Endothelial cell of umbilical vein (primary cell): ENCODE measurements around the gene ELMO1. TPM values are rescaled to one million over a fixed set of nuclear protein-coding genes. Genes with fewer than 3 reads are reported as not detected.

ENCODE experiments used
- BruUV-seq: library from RNA; stranded (reverse); fragments of 400-500 nt; replicated peaks from 2 replicates; lab custom pipeline; 2021; lab: Mats Ljungman, UMichigan
- CTCF ChIA-PET: fragments of 300-600, 350-600 bp; sonication (Branson Sonifier 250); formaldehyde crosslinking; loops from one replicate; lab custom pipeline; 2021; ENCODE audit warnings: antibody characterized with exemption, inconsistent platforms; lab: Charles Lee
- POLR2A ChIA-PET: fragments of 300-600, 350-600 bp; sonication (Branson Sonifier 250); formaldehyde crosslinking; loops from one replicate; lab custom pipeline; 2021; ENCODE audit warnings: antibody characterized with exemption, inconsistent platforms; lab: Charles Lee
- DNase-seq: peaks from one replicate; pipeline ENCODE4 v3.0.0-alpha.2; 2011; ENCODE audit warnings: low read depth, low spot score
- FAIRE-seq: peaks from 2 replicates; lab custom pipeline; 2011; peaks lifted over from hg19 to GRCh38; lab: Jason Lieb, UNC
- H2AFZ ChIP-seq: 2 replicates; pipeline ENCODE4 v1.6.0; 2012; ENCODE audit warnings: low read depth, low read length, control low read depth, inconsistent platforms
- H3K27ac ChIP-seq: 2 replicates; pipeline ENCODE4 v1.5.1; 2011; ENCODE audit warnings: low read depth, mild to moderate bottlenecking, control low read depth, low read length, moderate library complexity; ENCODE audit not compliant: insufficient read depth
- H3K27me3 ChIP-seq, 2 experiments: 2 replicates each; pipeline versions ENCODE4 v1.6.0 to v1.6.1; 2011; ENCODE audit warnings: low read length in 2 of 2, mixed read lengths in 1 of 2; ENCODE audit not compliant: control insufficient read depth in 2 of 2, insufficient read depth in 2 of 2
- H3K36me3 ChIP-seq, 2 experiments: 2 replicates in 1 of 2; 3 replicates in 1 of 2; pipeline ENCODE4 v1.5.1; 2011; ENCODE audit warnings: low read length in 2 of 2, mild to moderate bottlenecking in 1 of 2, moderate library complexity in 1 of 2; ENCODE audit not compliant: control insufficient read depth in 2 of 2, insufficient read depth in 2 of 2; ENCODE audit errors: extremely low read depth in 1 of 2
- H3K4me1 ChIP-seq: 3 replicates; pipeline ENCODE4 v1.5.1; 2011; ENCODE audit warnings: mild to moderate bottlenecking, low read length; ENCODE audit not compliant: control insufficient read depth, insufficient read depth; ENCODE audit errors: extremely low read depth
- H3K4me2 ChIP-seq: 2 replicates; pipeline ENCODE4 v1.6.1; 2011; ENCODE audit warnings: low read length, control low read depth, mixed read lengths; ENCODE audit not compliant: insufficient read depth
- H3K4me3 ChIP-seq, 3 experiments: fragments of 200-600 bp in 1 of 3; sonication (generic), shearing (Covaris generic) in 1 of 3; replicated peaks in 1 of 3; 2 replicates each; pipeline ENCODE4 v1.5.1; 2011 to 2016; ENCODE audit warnings: control low read depth in 3 of 3, low read length in 3 of 3, mild to moderate bottlenecking in 2 of 3, inconsistent platforms in 1 of 3, low read depth in 1 of 3, moderate library complexity in 1 of 3; ENCODE audit not compliant: insufficient read depth in 1 of 3
- H3K79me2 ChIP-seq: 2 replicates; pipeline ENCODE4 v1.6.0; 2012; ENCODE audit warnings: low read length, inconsistent platforms; ENCODE audit not compliant: control insufficient read depth, insufficient read depth
- H3K9ac ChIP-seq: replicated peaks from 2 replicates; pipeline ENCODE3; 2011; ENCODE audit warnings: low read length, control low read depth; ENCODE audit not compliant: insufficient read depth; ENCODE audit errors: extremely low read depth
- H3K9me1 ChIP-seq: replicated peaks from 3 replicates; pipeline ENCODE4 v1.6.0; 2011; ENCODE audit warnings: mild to moderate bottlenecking, low read length; ENCODE audit not compliant: control insufficient read depth, insufficient read depth; ENCODE audit errors: extremely low read depth
- H3K9me3 ChIP-seq: replicated peaks from 2 replicates; pipeline ENCODE4 v1.5.1; 2012; ENCODE audit warnings: low read length, inconsistent platforms; ENCODE audit not compliant: control insufficient read depth, insufficient read depth
- H4K20me1 ChIP-seq: replicated peaks from 2 replicates; pipeline ENCODE3; 2011; ENCODE audit warnings: mild to moderate bottlenecking, low read length; ENCODE audit not compliant: control insufficient read depth, insufficient read depth; ENCODE audit errors: extremely low read depth
- EZH2 ChIP-seq: IDR thresholded peaks from 2 replicates; pipeline ENCODE4 v1.6.1; 2012; ENCODE audit warnings: borderline replicate concordance, low read depth, mild to moderate bottlenecking, moderate library complexity, low read length, inconsistent platforms; ENCODE audit not compliant: severe bottlenecking
- FOS ChIP-seq: IDR thresholded peaks from 2 replicates; pipeline ENCODE4 v1.6.1; 2011; ENCODE audit warnings: mild to moderate bottlenecking, low read length, moderate library complexity, borderline replicate concordance; ENCODE audit not compliant: insufficient read depth
- GATA2 ChIP-seq: IDR thresholded peaks from 2 replicates; pipeline ENCODE4 v1.7.0; 2011; ENCODE audit warnings: low read depth, mild to moderate bottlenecking, moderate library complexity, mixed read lengths, low read length; ENCODE audit not compliant: insufficient read length, insufficient read depth
- JUN ChIP-seq: IDR thresholded peaks from 2 replicates; pipeline ENCODE4 v1.6.1; 2011; ENCODE audit warnings: borderline replicate concordance, low read depth; ENCODE audit not compliant: insufficient read length, insufficient read depth
- MYC ChIP-seq: IDR thresholded peaks from one replicate; pipeline ENCODE4 v1.6.1; 2011; ENCODE audit warnings: mild to moderate bottlenecking, low read depth, low read length
- POLR2A ChIP-seq: IDR thresholded peaks from 2 replicates; pipeline ENCODE4 v1.6.1; 2012; ENCODE audit warnings: low read depth, mild to moderate bottlenecking, control low read depth, low read length
- POLR2AphosphoS5 ChIP-seq: IDR thresholded peaks from 2 replicates; pipeline ENCODE4 v1.6.1; 2012; ENCODE audit warnings: low read depth, mild to moderate bottlenecking, control low read depth, low read length, moderate library complexity; ENCODE audit not compliant: insufficient read depth
- dilution Hi-C: fragments of 300-500 bp; cut with MboI; formaldehyde crosslinking; loops from one replicate; pipeline ENCODE4 v1.15.0; 2019; ENCODE audit warnings: low sequenced_read_pairs; ENCODE audit not compliant: extremely low pct_ligation_motif_present
- intact Hi-C: fragments of 100-400 bp; cut with micrococcal nuclease; formaldehyde crosslinking; loops from one replicate; pipeline ENCODE4 v1.10.0; 2022
- polyA plus RNA-seq, 4 experiments: library from polyadenylated mRNA; depleted of rRNA in 3 of 4; stranded (reverse) in 3 of 4; unstranded in 1 of 4; fragments of >200 nt; gene quantifications; 2 replicates each; pipeline versions ENCODE4 v1.2.1 to v1.2.3, GENCODE V29; 2011 to 2012; ENCODE audit warnings: missing spikeins in 1 of 4
- total RNA-seq: library from RNA; stranded (reverse); gene quantifications from 2 replicates; pipeline ENCODE4 v1.2.3, GENCODE V29; 2021
- TF ChIP-seq, protein P1 (sequence below), 2 donors: IDR thresholded peaks; 1 replicate in 1 of 2; 2 replicates in 1 of 2; pipeline ENCODE4 v1.5.1; 2011; ENCODE audit warnings: low read length in 2 of 2, mild to moderate bottlenecking in 2 of 2, moderate library complexity in 2 of 2, control low read depth in 1 of 2, inconsistent platforms in 1 of 2, low read depth in 1 of 2; ENCODE audit not compliant: insufficient read depth in 1 of 2; ENCODE audit errors: extremely low read depth in 1 of 2
- TF ChIP-seq, protein P2 (sequence below): IDR thresholded peaks from 2 replicates; pipeline ENCODE4 v1.6.1; 2011; ENCODE audit not compliant: insufficient read depth, insufficient read length

ELMO1 gene
- total and polyA plus RNA-seq, 2 donors (not counting 3 experiments of a cell fraction or from before 2014, with no cell fraction given), result 17.0 to 30.6 TPM

DNA sequence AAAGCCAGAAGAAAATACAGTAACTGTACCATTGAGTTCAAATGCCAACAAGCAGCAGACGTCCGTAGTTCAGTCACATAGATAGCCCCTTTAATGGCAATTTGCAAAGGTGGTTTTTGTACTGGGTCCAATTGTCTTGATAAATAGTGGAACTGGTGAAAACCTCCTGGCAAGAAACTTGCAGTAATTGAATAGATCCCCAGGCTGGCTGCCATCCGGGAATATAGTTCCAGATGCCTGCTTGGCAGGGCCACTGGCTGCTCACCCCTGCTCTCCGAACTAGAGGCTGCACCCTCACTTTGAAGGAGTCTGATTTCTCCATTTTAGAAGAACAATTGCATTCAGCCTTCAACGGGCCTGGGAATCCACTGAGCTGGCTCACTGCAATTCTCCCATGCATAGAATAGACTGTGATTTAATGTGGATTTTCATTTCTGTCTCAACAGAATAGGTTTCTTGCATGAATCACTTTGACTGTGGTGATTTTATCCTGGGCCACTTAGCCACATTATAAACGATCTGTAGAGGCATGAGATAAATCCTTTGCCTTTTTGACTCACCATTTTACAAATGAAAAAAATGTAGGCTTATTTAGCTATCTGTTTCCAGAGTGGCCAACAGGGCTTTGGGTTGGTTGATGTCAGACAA lies 35.9 kb upstream of the ELMO1 start:
- H2AFZ ChIP-seq, result no peak overlapping the region
- no peaks in the 10 kb centered on the region for H4K20me1 ChIP-seq
- FAIRE-seq (no peak), DNase-seq (no peak)
- dilution Hi-C loops (no loop called here), intact Hi-C loops (no loop called here)
- no peak overlapping the region for H3K4me2 ChIP-seq
- ChIA-PET POLR2A (no interaction called here), CTCF (interaction anchor here (3.1 kb wide), 1 partner anchor 11 kb away, joined by 14 read pairs; no protein-coding TSS in a partner anchor)
- H3K4me3 ChIP-seq, result no peak overlapping the region
- no peaks in the 10 kb centered on the region for H3K9me3 ChIP-seq
- H3K27ac ChIP-seq, result no peak overlapping the region
- no peaks in the 10 kb centered on the region for H3K79me2 ChIP-seq
- H3K9me1 ChIP-seq, result no peaks in the 10 kb centered on the region
- no TSS peak for BruUV-seq
- TF ChIP-seq FOS, result no peak
- no peak for TF ChIP-seq POLR2A
- TF ChIP-seq POLR2AphosphoS5, result no peak
- TF ChIP-seq EZH2, result no peak
- no peak for TF ChIP-seq GATA2
- TF ChIP-seq, protein P1, sequence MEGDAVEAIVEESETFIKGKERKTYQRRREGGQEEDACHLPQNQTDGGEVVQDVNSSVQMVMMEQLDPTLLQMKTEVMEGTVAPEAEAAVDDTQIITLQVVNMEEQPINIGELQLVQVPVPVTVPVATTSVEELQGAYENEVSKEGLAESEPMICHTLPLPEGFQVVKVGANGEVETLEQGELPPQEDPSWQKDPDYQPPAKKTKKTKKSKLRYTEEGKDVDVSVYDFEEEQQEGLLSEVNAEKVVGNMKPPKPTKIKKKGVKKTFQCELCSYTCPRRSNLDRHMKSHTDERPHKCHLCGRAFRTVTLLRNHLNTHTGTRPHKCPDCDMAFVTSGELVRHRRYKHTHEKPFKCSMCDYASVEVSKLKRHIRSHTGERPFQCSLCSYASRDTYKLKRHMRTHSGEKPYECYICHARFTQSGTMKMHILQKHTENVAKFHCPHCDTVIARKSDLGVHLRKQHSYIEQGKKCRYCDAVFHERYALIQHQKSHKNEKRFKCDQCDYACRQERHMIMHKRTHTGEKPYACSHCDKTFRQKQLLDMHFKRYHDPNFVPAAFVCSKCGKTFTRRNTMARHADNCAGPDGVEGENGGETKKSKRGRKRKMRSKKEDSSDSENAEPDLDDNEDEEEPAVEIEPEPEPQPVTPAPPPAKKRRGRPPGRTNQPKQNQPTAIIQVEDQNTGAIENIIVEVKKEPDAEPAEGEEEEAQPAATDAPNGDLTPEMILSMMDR (IDR thresholded peaks at IDR 0.05; ENCODE audit: extremely low read depth in 1 of 2, insufficient read depth in 1 of 2, low read depth in 1 of 2, low read length in 2 of 2), result no peak
- TF ChIP-seq, protein P2, sequence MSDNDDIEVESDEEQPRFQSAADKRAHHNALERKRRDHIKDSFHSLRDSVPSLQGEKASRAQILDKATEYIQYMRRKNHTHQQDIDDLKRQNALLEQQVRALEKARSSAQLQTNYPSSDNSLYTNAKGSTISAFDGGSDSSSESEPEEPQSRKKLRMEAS, result no peak
- TF ChIP-seq MYC, result no peak
- no peak for TF ChIP-seq JUN
- H3K9ac ChIP-seq, result no peak overlapping the region
- H3K36me3 ChIP-seq, result no peaks in the 10 kb centered on the region
- H3K27me3 ChIP-seq, result no peaks in the 10 kb centered on the region
- peaks cover 17% of the 10 kb centered on the region for H3K4me1 ChIP-seq
